Aorta (tissue), 5 donors: ENCODE results near the gene EXOC4. TPM values are rescaled to one million over a fixed set of nuclear protein-coding genes. Genes with fewer than 3 reads are reported as not detected.

Experiments
- ATAC-seq: fragments of 200-7000 bp; cut with Tn5 transposase; one replicate; pipeline ENCODE4 v1.9.1; 2022; ENCODE audit warnings: moderate library complexity; ENCODE audit not compliant: low FRiP score
- DNase-seq, 2 donors: peaks; one replicate each; pipeline ENCODE4 v3.0.0-alpha.2; 2020
- H3K27ac ChIP-seq, 2 donors: one replicate each; pipeline ENCODE4 v1.5.1; 2013; ENCODE audit warnings: low read length in 2 of 2, mild to moderate bottlenecking in 2 of 2, moderate library complexity in 2 of 2, control low read depth in 1 of 2, inconsistent platforms in 1 of 2, low read depth in 1 of 2
- H3K27me3 ChIP-seq, 2 donors: one replicate each; pipeline ENCODE4 v1.6.1; 2013; ENCODE audit warnings: control low read depth in 1 of 2, low read length in 1 of 2, mild to moderate bottlenecking in 1 of 2, moderate library complexity in 1 of 2; ENCODE audit not compliant: insufficient read depth in 2 of 2, control insufficient read depth in 1 of 2
- H3K36me3 ChIP-seq, 2 donors: one replicate each; pipeline ENCODE4 v1.6.1; 2013; ENCODE audit warnings: control low read depth in 1 of 2, low read length in 1 of 2, mild to moderate bottlenecking in 1 of 2; ENCODE audit not compliant: insufficient read depth in 2 of 2, control insufficient read depth in 1 of 2
- H3K4me1 ChIP-seq, 2 donors: one replicate each; pipeline ENCODE4 v1.6.1; 2013; ENCODE audit warnings: low read length in 2 of 2, control low read depth in 1 of 2, mild to moderate bottlenecking in 1 of 2, moderate library complexity in 1 of 2; ENCODE audit not compliant: insufficient read depth in 2 of 2, control insufficient read depth in 1 of 2
- H3K4me3 ChIP-seq, 2 donors: one replicate each; pipeline ENCODE4 v1.5.1; 2013; ENCODE audit warnings: low read length in 2 of 2, control low read depth in 1 of 2, mild to moderate bottlenecking in 1 of 2
- H3K9me3 ChIP-seq: one replicate; pipeline ENCODE4 v1.6.1; 2013; ENCODE audit warnings: mild to moderate bottlenecking, low read length; ENCODE audit not compliant: control insufficient read depth
- WGBS, 2 donors: extraction: QIAGEN DNeasy Blood & Tissue Kit; methylation state at CpG; one replicate each; pipeline ENCODE4 v1.1.7; 2013; 5-methylcytosine and 5-hydroxymethylcytosine counted together
- intact Hi-C, 2 donors: fragments of 100-400 bp; cut with DNase I; formaldehyde crosslinking; loops; one replicate each; pipeline versions ENCODE4 v1.14.2 to v1.15.0; 2022
- polyA plus RNA-seq, 2 donors: library from polyadenylated mRNA; stranded (reverse); fragments of 200-250 nt; gene quantifications; one replicate each; pipeline ENCODE4 v1.2.3, GENCODE V29; 2013
- total RNA-seq, 2 donors: library from RNA; stranded (reverse); fragmentation: NEBNext Ultra II Directional; extraction: Animal tissue kit (Norgen Biotek cat#: 25700); gene quantifications; one replicate each; pipeline ENCODE4 v1.2.1, GENCODE V29; 2021
- donor health status: healthy with polysubstance abuse.
- donor health status: Bipolar disorder and iron deficiency.
- donor health status: DM: no; HTN: no; CAD: no.
- donor health status: DM: no; HTN: no; CAD: no.
- donor health status: DM: yes; HTN: yes; CAD: no.

Gene EXOC4
- total and polyA plus RNA-seq, 4 donors, result 19.9 to 109 (median 45.9) TPM

DNA sequence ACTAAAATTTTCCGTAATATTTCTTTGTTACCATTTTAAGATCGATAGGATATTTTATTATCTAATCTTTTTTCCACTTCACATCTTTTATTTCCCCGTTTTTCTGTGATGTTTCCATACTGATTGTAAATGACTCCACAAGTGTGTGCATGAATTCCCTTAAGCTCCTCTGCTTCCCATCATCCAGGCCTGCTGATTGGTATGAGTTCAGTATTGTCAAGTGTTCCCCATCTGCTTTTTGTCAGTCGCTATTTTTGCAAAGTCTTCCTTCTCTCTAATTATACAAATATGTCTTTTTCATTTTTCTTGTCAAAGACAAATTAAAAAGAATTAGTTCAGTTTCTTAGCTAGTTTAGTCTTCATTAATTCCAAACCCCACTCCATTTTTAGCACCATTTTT lies 184.7 kb downstream of the EXOC4 start:
- H3K27ac ChIP-seq, result no peak overlapping the region
- intact Hi-C loops, result no loop called here
- H3K9me3 ChIP-seq, result no peaks in the 10 kb centered on the region
- peaks cover 0 to 2% of the 10 kb centered on the region in 2 donors for H3K36me3 ChIP-seq
- H3K4me1 ChIP-seq, result no peaks in the 10 kb centered on the region
- no peaks in the 10 kb centered on the region for H3K27me3 ChIP-seq
- ATAC-seq (no peak), DNase-seq (no peak)
- no peak overlapping the region for H3K4me3 ChIP-seq
- WGBS, 2 donors, result 90% methylated on average over 4 of the region's 4 CpGs

DNA sequence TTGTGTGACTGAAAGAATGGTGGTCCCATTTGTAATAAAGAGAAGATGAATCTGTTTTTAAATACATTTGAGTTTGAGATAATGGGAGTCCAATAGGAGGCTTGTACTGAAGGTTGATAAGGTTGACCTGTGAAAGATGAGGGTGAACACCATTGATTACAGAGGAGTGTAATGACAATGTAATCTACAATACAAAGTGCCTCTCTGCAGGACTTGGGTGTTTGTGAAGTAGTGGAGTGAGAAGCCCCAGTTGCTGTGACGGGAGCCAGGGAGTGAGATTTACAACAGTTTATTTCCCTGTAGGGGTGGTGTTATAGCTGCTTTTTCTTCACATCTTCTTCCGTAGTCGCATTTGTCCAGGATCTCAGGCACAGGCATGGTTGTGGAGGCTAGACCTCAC lies 189.9 kb downstream of the EXOC4 start:
- H3K9me3 ChIP-seq, result no peaks in the 10 kb centered on the region
- H3K36me3 ChIP-seq, result peaks cover 0 to 2% of the 10 kb centered on the region in 2 donors
- H3K4me1 ChIP-seq, result no peaks in the 10 kb centered on the region
- WGBS, 2 donors, result 95 to 96% methylated on average over 3 of the region's 3 CpGs
- intact Hi-C loops, result no loop called here
- ATAC-seq (no peak), DNase-seq (no peak)
- no peaks in the 10 kb centered on the region for H3K27me3 ChIP-seq
- H3K27ac ChIP-seq, result no peak overlapping the region
- H3K4me3 ChIP-seq, result no peak overlapping the region

DNA sequence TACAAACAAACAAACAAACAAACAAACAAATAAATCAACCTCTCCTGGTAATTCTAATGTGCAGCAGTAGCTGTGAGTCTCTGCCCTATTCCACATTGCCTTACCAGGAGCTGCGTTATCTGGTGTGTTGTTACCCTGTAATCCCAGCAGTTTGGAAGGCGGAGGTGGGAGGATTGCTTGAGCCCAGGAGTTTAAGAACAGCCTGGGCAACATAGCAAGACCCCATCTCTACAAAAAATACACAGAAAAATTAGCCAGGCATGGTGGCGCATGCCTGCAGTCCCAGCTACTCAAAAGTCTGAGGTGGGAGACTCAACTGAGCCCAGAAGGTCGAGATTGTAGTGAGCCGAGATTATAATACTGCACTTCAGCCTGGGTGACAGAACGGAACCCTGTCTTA lies 192.7 kb downstream of the EXOC4 start:
- WGBS, 2 donors, result 97 to 98% methylated on average over 6 of the region's 6 CpGs

DNA sequence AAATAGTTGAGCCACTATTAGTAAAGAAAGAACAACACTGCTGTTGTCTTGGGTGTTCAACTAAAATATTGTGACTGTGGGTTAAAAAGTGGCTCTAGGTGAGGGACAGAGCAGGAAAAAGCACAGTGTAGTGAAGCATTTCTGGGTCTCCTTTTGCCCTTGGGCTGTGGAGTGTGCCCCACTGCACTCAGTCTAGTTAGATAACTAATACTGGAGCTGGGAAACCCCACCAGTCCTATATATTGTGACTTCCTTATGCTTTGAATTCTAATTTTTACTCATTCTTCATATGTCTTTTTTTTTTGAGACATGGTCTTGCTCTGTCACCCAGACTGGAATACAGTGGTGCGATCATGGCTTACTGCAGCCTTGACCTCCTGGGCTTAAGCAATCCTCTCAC lies 195.1 kb downstream of the EXOC4 start:
- intact Hi-C loops, result no loop called here
- Histone ChIP-seq H3K27me3 (no peaks in the 10 kb centered on the region), H3K9me3 (no peaks in the 10 kb centered on the region), H3K36me3 (no peaks in the 10 kb centered on the region), H3K4me3 (no peak overlapping the region), H3K4me1 (no peaks in the 10 kb centered on the region), H3K27ac (no peak overlapping the region)
- DNase-seq (no peak), ATAC-seq (no peak)
- WGBS, 2 donors, result 100% methylated on average over 1 of the region's 1 CpG

More for the DNA sequence above, 192.7 kb downstream of the EXOC4 start:
- Histone ChIP-seq H3K4me3 (no peak overlapping the region), H3K9me3 (no peaks in the 10 kb centered on the region), H3K27ac (no peak overlapping the region), H3K27me3 (no peaks in the 10 kb centered on the region), H3K36me3 (peaks cover 0 to 2% of the 10 kb centered on the region in 2 donors), H3K4me1 (no peaks in the 10 kb centered on the region)
- no peak for ATAC-seq
- DNase-seq, result no peak
- intact Hi-C loops, result no loop called here

DNA sequence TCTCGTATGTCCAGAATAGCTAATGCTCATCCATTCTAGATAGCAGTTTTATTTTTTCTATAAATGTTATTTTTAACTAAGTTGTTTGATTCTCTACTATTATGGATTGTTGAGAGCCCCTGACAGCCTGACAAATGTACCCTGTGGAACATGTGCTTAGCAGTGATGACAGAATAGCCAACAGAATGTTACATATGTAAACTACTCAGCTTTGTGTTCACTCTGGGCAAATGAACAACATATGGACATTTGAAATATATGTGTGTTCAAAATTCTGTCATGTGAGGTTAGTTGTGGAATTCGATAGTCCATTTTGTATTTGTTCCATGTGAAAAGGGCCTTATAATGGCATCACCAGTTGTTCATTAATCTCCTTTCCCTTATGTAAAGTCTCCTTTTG lies 199.7 kb downstream of the EXOC4 start:
- no peak overlapping the region for H3K4me3 ChIP-seq
- intact Hi-C loops, result no loop called here
- no peaks in the 10 kb centered on the region for H3K9me3 ChIP-seq
- H3K36me3 ChIP-seq, result no peaks in the 10 kb centered on the region
- H3K4me1 ChIP-seq, result no peaks in the 10 kb centered on the region
- ATAC-seq (no peak), DNase-seq (no peak)
- no peaks in the 10 kb centered on the region for H3K27me3 ChIP-seq
- H3K27ac ChIP-seq, result no peak overlapping the region
- whole genome bisulfite sequencing, 2 donors, result 91 to 93% methylated on average over 2 of the region's 2 CpGs

- H3K4me3 ChIP-seq, result no peak overlapping the region
- intact Hi-C loops, result no loop called here
- no peaks in the 10 kb centered on the region for H3K36me3 ChIP-seq
- H3K27ac ChIP-seq, result no peak overlapping the region
- no peaks in the 10 kb centered on the region for H3K4me1 ChIP-seq
- DNase-seq (no peak), ATAC-seq (no peak)
- H3K9me3 ChIP-seq, result no peaks in the 10 kb centered on the region
- H3K27me3 ChIP-seq, result no peaks in the 10 kb centered on the region
- WGBS, 2 donors, result 93 to 96% methylated on average over 2 of the region's 2 CpGs
These were observed 205.8 kb downstream of the EXOC4 start for GRCh38 chr7:133458688-133459087.

DNA sequence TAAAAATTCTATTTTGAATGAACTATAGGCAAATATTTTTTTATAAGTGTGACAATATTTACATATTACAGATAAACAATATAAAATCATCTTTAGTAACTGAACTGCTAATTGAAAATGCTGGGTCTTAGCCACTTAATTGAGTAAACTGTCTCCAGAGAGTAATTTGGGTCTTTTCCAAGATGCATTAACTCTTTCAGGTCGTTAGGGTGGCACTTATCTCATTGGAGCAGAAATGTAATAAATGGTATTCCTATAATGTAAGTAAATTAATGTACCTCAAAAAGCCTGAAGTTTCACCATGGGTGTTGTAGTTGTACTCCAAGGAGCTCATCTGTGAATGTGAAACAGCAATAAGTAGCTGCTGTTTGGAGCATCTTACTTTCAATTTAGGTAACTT lies 208.5 kb downstream of the EXOC4 start:
- Histone ChIP-seq H3K9me3 (no peaks in the 10 kb centered on the region), H3K27me3 (no peaks in the 10 kb centered on the region), H3K27ac (no peak overlapping the region), H3K4me3 (no peak overlapping the region), H3K36me3 (no peaks in the 10 kb centered on the region), H3K4me1 (no peaks in the 10 kb centered on the region)
- no peak for DNase-seq
- intact Hi-C loops, result no loop called here
- WGBS, 2 donors, result 62 to 71% methylated on average over 1 of the region's 1 CpG
- no peak for ATAC-seq

DNA sequence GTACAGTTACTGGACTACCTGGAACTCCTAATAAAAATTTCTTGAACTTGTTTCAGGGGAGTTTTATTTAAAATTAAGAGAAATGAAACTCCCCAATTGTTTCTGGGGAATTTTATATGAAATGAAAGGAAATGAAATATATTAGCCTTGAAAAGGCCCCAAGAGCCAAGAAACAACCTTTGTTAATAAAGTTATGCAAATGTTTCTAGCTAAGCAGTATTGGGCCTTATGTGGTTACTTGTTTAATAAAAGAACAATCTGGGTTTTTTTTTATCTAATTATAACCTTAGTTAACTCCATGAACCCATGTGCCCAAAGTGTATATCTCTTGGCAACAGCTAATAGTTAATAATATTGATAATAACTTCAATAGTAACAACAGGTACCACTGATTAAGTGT lies 222.8 kb downstream of the EXOC4 start:
- ATAC-seq (no peak), DNase-seq (no peak)
- Histone ChIP-seq H3K4me1 (no peaks in the 10 kb centered on the region), H3K9me3 (no peaks in the 10 kb centered on the region), H3K36me3 (no peaks in the 10 kb centered on the region), H3K27ac (no peak overlapping the region), H3K4me3 (no peak overlapping the region), H3K27me3 (no peaks in the 10 kb centered on the region)
- intact Hi-C loops, result no loop called here

- no peak overlapping the region for H3K4me3 ChIP-seq
- H3K9me3 ChIP-seq, result no peaks in the 10 kb centered on the region
- WGBS, 2 donors, result 96 to 98% methylated on average over 2 of the region's 2 CpGs
- intact Hi-C loops, result no loop called here
- DNase-seq (no peak), ATAC-seq (no peak)
- no peaks in the 10 kb centered on the region for H3K4me1 ChIP-seq
- no peaks in the 10 kb centered on the region for H3K27me3 ChIP-seq
- no peak overlapping the region for H3K27ac ChIP-seq
- peaks cover 2 to 4% of the 10 kb centered on the region in 2 donors for H3K36me3 ChIP-seq
These were observed 224.9 kb downstream of the EXOC4 start for GRCh38 chr7:133477791-133478190.
